ENCODE data around the gene BBX. TPM values are rescaled to one million over a fixed set of nuclear protein-coding genes. Genes with fewer than 3 reads are reported as not detected.

BBX gene
- total and polyA plus RNA-seq, 2 experiments from 2014 or later: 52.4 to 60.8 TPM

DNA sequence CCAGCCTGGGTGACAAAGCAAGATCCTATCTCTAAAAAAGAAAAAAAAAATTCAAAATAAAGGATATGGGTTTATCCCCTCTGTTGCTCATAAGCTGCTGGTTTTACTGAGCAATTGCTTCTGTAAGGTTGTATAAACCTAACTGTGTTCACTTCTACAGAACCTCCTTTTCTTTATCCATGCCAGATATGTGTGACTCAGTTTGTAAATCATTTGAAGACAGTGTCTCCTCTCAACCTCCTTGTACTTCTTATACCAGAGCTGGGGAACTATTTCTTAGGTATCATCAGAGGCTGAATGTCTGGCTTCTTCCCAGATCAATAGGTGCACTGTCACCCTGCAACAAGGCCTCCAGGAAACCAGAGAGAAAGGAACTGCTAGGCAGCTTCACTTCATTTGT, 294.3 kb downstream of the BBX start:
- H3K36me3 ChIP-seq (ENCODE audit: low read depth): no peaks in the 10 kb centered on the region
- H3K79me2 ChIP-seq (ENCODE audit: insufficient read depth): no peaks in the 10 kb centered on the region
- TF ChIP-seq EZH2phosphoT487 (IDR thresholded peaks at IDR 0.05; ENCODE audit: insufficient read depth, low read depth) (no peak), EZH2 (IDR thresholded peaks at IDR 0.05; ENCODE audit: insufficient read depth, poor library complexity, severe bottlenecking) (no peak)
- H2AFZ ChIP-seq: no peak overlapping the region
- no peak overlapping the region for H3K27ac ChIP-seq
- peaks cover 10% of the 10 kb centered on the region; the same call in 1 of the 2 replicates for H3K4me1 ChIP-seq (ENCODE audit: insufficient read depth)
- H3K9me3 ChIP-seq (ENCODE audit: low read depth): no peaks in the 10 kb centered on the region
- H3K9ac ChIP-seq: no peak overlapping the region
- DNase-seq: no peak
- no peaks in the 10 kb centered on the region for H4K20me1 ChIP-seq (ENCODE audit: insufficient read depth)
- H3K9me2 ChIP-seq (ENCODE audit: insufficient read depth): no peaks in the 10 kb centered on the region
- in situ Hi-C loops (cut with MboI): no loop called here
- no peak overlapping the region for H3K4me2 ChIP-seq (ENCODE audit: unreplicated experiment)
- 0 out of 2 replicates have a peak, but pooled peaks cover 3% of the 10 kb centered on the region for H3K27me3 ChIP-seq (replicated peaks; ENCODE audit: insufficient read depth)
- H3F3A ChIP-seq (ENCODE audit: insufficient read depth): no peaks in the 10 kb centered on the region
- no peak overlapping the region for H3K4me3 ChIP-seq

GRCh38 chr3:107818025-107818424, 295.3 kb downstream of the BBX start:
- no peak for DNase-seq
- H3K4me2 ChIP-seq (ENCODE audit: unreplicated experiment): no peak overlapping the region
- peaks cover 3% of the 10 kb centered on the region; the same call in 1 of the 2 replicates for H3K27me3 ChIP-seq (replicated peaks; ENCODE audit: insufficient read depth)
- no peak overlapping the region for H3K4me3 ChIP-seq
- TF ChIP-seq EZH2phosphoT487 (IDR thresholded peaks at IDR 0.05; ENCODE audit: insufficient read depth, low read depth) (no peak), EZH2 (IDR thresholded peaks at IDR 0.05; ENCODE audit: insufficient read depth, poor library complexity, severe bottlenecking) (no peak)
- H3K4me1 ChIP-seq (ENCODE audit: insufficient read depth): peaks cover 3% of the 10 kb centered on the region; the same call in 1 of the 2 replicates
- H3F3A ChIP-seq (ENCODE audit: insufficient read depth): no peaks in the 10 kb centered on the region
- no peak overlapping the region for H3K27ac ChIP-seq
- in situ Hi-C loops (cut with MboI): no loop called here
- no peak overlapping the region for H2AFZ ChIP-seq
- no peaks in the 10 kb centered on the region for H3K9me3 ChIP-seq (ENCODE audit: low read depth)
- no peaks in the 10 kb centered on the region for H4K20me1 ChIP-seq (ENCODE audit: insufficient read depth)
- WGBS, 2 experiments (ENCODE audit: low coverage in 1 of 2, low lambda C conversion rate in 2 of 2, missing lambda C conversion rate in 2 of 2): 95 to 100% methylated on average over 1 of the region's 1 CpG
- no peak overlapping the region for H3K9ac ChIP-seq
- H3K79me2 ChIP-seq (ENCODE audit: insufficient read depth): no peaks in the 10 kb centered on the region
- no peaks in the 10 kb centered on the region for H3K36me3 ChIP-seq (ENCODE audit: low read depth)
- no peaks in the 10 kb centered on the region for H3K9me2 ChIP-seq (ENCODE audit: insufficient read depth)

GRCh38 chr3:107819656-107820055, 296.9 kb downstream of the BBX start:
- Histone ChIP-seq H3F3A (ENCODE audit: insufficient read depth) (no peaks in the 10 kb centered on the region), H3K9me3 (ENCODE audit: low read depth) (no peaks in the 10 kb centered on the region), H3K4me2 (ENCODE audit: unreplicated experiment) (no peak overlapping the region), H3K36me3 (ENCODE audit: low read depth) (no peaks in the 10 kb centered on the region), H3K9me2 (ENCODE audit: insufficient read depth) (no peaks in the 10 kb centered on the region), H3K27me3 (replicated peaks; ENCODE audit: insufficient read depth) (peaks cover 3% of the 10 kb centered on the region; the same call in 1 of the 2 replicates), H3K79me2 (ENCODE audit: insufficient read depth) (no peaks in the 10 kb centered on the region), H3K4me3 (no peak overlapping the region), H3K4me1 (ENCODE audit: insufficient read depth) (no peaks in the 10 kb centered on the region), H4K20me1 (ENCODE audit: insufficient read depth) (no peaks in the 10 kb centered on the region), H3K27ac (no peak overlapping the region), H3K9ac (no peak overlapping the region), H2AFZ (no peak overlapping the region)
- in situ Hi-C loops (cut with MboI): no loop called here
- WGBS, 2 experiments (ENCODE audit: low coverage in 1 of 2, low lambda C conversion rate in 2 of 2, missing lambda C conversion rate in 2 of 2): 69 to 73% methylated on average over 4 of the region's 4 CpGs
- DNase-seq: no peak
- TF ChIP-seq EZH2phosphoT487 (IDR thresholded peaks at IDR 0.05; ENCODE audit: insufficient read depth, low read depth) (no peak), EZH2 (IDR thresholded peaks at IDR 0.05; ENCODE audit: insufficient read depth, poor library complexity, severe bottlenecking) (no peak)

DNA sequence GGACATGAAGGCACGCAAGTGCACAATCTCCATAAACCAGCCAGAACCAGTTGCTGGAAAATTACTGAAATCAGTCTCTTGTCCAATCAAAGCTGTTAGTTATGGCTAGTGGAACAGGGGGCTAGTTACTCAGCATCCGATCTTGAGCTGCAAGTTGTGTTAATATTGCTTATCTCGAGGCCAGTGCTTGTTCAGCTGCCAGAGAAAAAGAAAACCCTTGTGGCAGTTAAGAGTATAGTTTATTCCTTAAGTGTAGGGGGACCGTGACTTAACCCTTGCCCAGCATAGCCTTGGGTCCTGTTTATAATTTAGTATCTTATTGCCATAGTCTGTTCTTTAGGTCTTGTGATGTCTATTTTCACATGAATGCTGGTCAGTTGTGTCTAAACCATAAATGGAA, 299.5 kb downstream of the BBX start:
- in situ Hi-C loops (cut with MboI): no loop called here
- H3K9ac ChIP-seq: no peak overlapping the region

More for the DNA sequence above, 299.5 kb downstream of the BBX start:
- H3K4me3 ChIP-seq: no peak overlapping the region
- no peaks in the 10 kb centered on the region for H3K4me1 ChIP-seq (ENCODE audit: insufficient read depth)
- H2AFZ ChIP-seq: no peak overlapping the region
- no peaks in the 10 kb centered on the region for H3K36me3 ChIP-seq (ENCODE audit: low read depth)
- no peaks in the 10 kb centered on the region for H3K79me2 ChIP-seq (ENCODE audit: insufficient read depth)
- DNase-seq: no peak
- no peaks in the 10 kb centered on the region for H3F3A ChIP-seq (ENCODE audit: insufficient read depth)
- no peak overlapping the region for H3K27ac ChIP-seq
- H3K4me2 ChIP-seq (ENCODE audit: unreplicated experiment): no peak overlapping the region
- no peaks in the 10 kb centered on the region for H3K9me3 ChIP-seq (ENCODE audit: low read depth)
- 63 to 72% methylated on average over 4 of the region's 4 CpGs for WGBS, 2 experiments (ENCODE audit: low coverage in 1 of 2, low lambda C conversion rate in 2 of 2, missing lambda C conversion rate in 2 of 2)
- TF ChIP-seq EZH2 (IDR thresholded peaks at IDR 0.05; ENCODE audit: insufficient read depth, poor library complexity, severe bottlenecking) (no peak), EZH2phosphoT487 (IDR thresholded peaks at IDR 0.05; ENCODE audit: insufficient read depth, low read depth) (no peak)
- no peaks in the 10 kb centered on the region for H4K20me1 ChIP-seq (ENCODE audit: insufficient read depth)
- no peaks in the 10 kb centered on the region for H3K9me2 ChIP-seq (ENCODE audit: insufficient read depth)
- H3K27me3 ChIP-seq (replicated peaks; ENCODE audit: insufficient read depth): peaks cover 3% of the 10 kb centered on the region; the same call in 1 of the 2 replicates

All from GM23248 (cell line).